Caco-2 (cell line): ENCODE results near the gene CDH13. TPM values are rescaled to one million over a fixed set of nuclear protein-coding genes. Genes with fewer than 3 reads are reported as not detected.
"Not testable (repeated sequence)": the region's sequence is repeated elsewhere in the genome, so short reads cannot be mapped to it uniquely, and the experiment has no call there.

Experiments
- BruUV-seq: library from RNA; stranded (reverse); fragments of 400-500 nt; replicated peaks from 2 replicates; lab custom pipeline; 2021; lab: Mats Ljungman, UMichigan
- CTCF ChIA-PET: fragments of 300-600 bp; sonication (Branson Sonifier 250); formaldehyde crosslinking; loops from one replicate; lab custom pipeline; 2022; ENCODE audit warnings: antibody characterized with exemption; lab: Charles Lee
- POLR2A ChIA-PET: fragments of 300-600 bp; sonication (Branson Sonifier 250); formaldehyde crosslinking; loops from one replicate; lab custom pipeline; 2022; ENCODE audit warnings: antibody characterized with exemption; lab: Charles Lee
- DNase-seq, 2 experiments: peaks; one replicate each; pipeline versions ENCODE4 v3.0.0 to v3.0.0-alpha.2; 2020 to 2022
- H3K27me3 ChIP-seq: replicated peaks from 2 replicates; pipeline ENCODE4 v1.6.0; 2011; ENCODE audit warnings: low read length; ENCODE audit not compliant: control insufficient read depth, insufficient read depth
- H3K36me3 ChIP-seq: 2 replicates; pipeline ENCODE4 v1.5.1; 2011; ENCODE audit warnings: low read length; ENCODE audit not compliant: control insufficient read depth, insufficient read depth
- H3K4me1 ChIP-seq: fragments of 250-450 bp; sonication (Bioruptor Pico); 2 replicates; pipeline ENCODE4 v1.5.1; 2020; ENCODE audit warnings: mild to moderate bottlenecking
- H3K4me3 ChIP-seq: 2 replicates; pipeline ENCODE4 v1.5.1; 2011; ENCODE audit warnings: low read depth, mild to moderate bottlenecking, control low read depth, low read length
- H3K9me3 ChIP-seq: fragments of 250-450 bp; sonication (Bioruptor Pico); 2 replicates; pipeline ENCODE4 v1.5.1; 2020; ENCODE audit warnings: mild to moderate bottlenecking, moderate library complexity
- H3K27ac Mint-ChIP-seq: one replicate; pipeline ENCODE4 v1.8.0; 2022; ENCODE audit warnings: mixed read lengths; ENCODE audit not compliant: unreplicated experiment
- H3K27me3 Mint-ChIP-seq: one replicate; pipeline ENCODE4 v1.8.0; 2022; ENCODE audit warnings: mixed read lengths; ENCODE audit not compliant: insufficient read depth, unreplicated experiment
- H3K36me3 Mint-ChIP-seq: one replicate; pipeline ENCODE4 v1.8.0; 2022; ENCODE audit warnings: mild to moderate bottlenecking, mixed read lengths; ENCODE audit not compliant: insufficient read depth, unreplicated experiment
- H3K4me1 Mint-ChIP-seq: one replicate; pipeline ENCODE4 v1.8.0; 2022; ENCODE audit warnings: low read depth, mixed read lengths; ENCODE audit not compliant: unreplicated experiment
- H3K4me3 Mint-ChIP-seq: one replicate; pipeline ENCODE4 v1.8.0; 2022; ENCODE audit warnings: mild to moderate bottlenecking, moderate library complexity, mixed read lengths; ENCODE audit not compliant: unreplicated experiment
- H3K9me3 Mint-ChIP-seq: one replicate; pipeline ENCODE4 v1.8.0; 2022; ENCODE audit warnings: mixed read lengths; ENCODE audit not compliant: unreplicated experiment
- intact Hi-C: fragments of 100-400 bp; cut with micrococcal nuclease; formaldehyde crosslinking; loops from one replicate; pipeline ENCODE4 v1.10.0; 2022; ENCODE audit not compliant: unreplicated experiment
- total RNA-seq: library from RNA; stranded (reverse); gene quantifications from 2 replicates; pipeline ENCODE4 v1.2.3, GENCODE V29; 2022
- TF ChIP-seq, protein P1 (sequence below), 2 experiments: fragments of 200-600 bp in 1 of 2; IDR thresholded peaks; 1 replicate in 1 of 2; 2 replicates in 1 of 2; pipeline versions ENCODE4 v1.5.1 to v1.8.0; 2011 to 2022; ENCODE audit warnings: antibody characterized with exemption in 1 of 2, control low read depth in 1 of 2, inconsistent platforms in 1 of 2, low read depth in 1 of 2, low read length in 1 of 2, mild to moderate bottlenecking in 1 of 2, moderate library complexity in 1 of 2; ENCODE audit not compliant: insufficient read depth in 1 of 2, severe bottlenecking in 1 of 2, unreplicated experiment in 1 of 2

CDH13 gene
- total RNA-seq, 1 experiment from 2014 or later = 2.2 TPM

DNA sequence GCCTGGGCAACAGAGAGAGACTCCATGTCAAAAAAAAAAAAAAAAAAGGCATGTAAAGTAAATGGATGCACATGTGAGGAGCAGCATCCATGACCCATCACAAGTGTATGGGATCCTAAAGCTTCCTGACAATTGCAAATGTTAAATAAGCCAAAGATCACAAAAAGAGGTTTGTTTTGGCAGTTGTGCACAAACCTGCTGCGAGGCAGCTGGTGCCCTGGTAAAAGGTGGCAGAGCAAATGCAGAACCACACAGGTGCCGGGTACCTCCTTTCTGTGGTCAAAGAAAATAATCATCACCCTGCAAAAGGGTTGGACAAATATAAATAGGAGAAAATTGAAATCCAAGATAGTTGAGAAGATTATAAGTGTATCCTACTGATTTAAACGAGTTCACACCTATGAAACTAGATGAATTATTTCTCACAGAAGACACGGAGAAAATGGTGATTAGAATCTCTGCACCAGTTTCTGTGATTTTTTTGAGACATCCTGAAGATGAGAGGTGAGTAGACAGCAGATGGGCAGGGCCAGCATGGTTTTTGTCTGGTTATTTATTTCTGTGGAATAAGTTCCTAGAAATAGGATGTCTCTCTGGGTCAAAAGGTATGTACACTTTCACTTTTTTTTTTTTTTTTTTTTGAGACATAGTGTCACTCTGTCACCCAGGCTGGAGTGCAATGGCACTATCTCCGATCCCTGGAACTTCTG, 291.3 kb downstream of the CDH13 start:
- no peaks in the 10 kb centered on the region for H3K27me3 ChIP-seq
- ChIA-PET POLR2A (no interaction called here), CTCF (no interaction called here)
- H3K4me1 ChIP-seq = no peaks in the 10 kb centered on the region
- H3K9me3 Mint-ChIP-seq = no peaks in the 10 kb centered on the region
- H3K4me3 ChIP-seq = no peak overlapping the region
- H3K36me3 ChIP-seq = no peaks in the 10 kb centered on the region
- intact Hi-C loops = no loop called here
- H3K27ac Mint-ChIP-seq = no peak overlapping the region
- H3K4me1 Mint-ChIP-seq = no peaks in the 10 kb centered on the region
- no TSS peak for BruUV-seq
- no peak overlapping the region for H3K4me3 Mint-ChIP-seq
- peaks cover 12% of the 10 kb centered on the region for H3K27me3 Mint-ChIP-seq
- H3K36me3 Mint-ChIP-seq = no peaks in the 10 kb centered on the region
- DNase-seq = no peak
- TF ChIP-seq, protein P1, sequence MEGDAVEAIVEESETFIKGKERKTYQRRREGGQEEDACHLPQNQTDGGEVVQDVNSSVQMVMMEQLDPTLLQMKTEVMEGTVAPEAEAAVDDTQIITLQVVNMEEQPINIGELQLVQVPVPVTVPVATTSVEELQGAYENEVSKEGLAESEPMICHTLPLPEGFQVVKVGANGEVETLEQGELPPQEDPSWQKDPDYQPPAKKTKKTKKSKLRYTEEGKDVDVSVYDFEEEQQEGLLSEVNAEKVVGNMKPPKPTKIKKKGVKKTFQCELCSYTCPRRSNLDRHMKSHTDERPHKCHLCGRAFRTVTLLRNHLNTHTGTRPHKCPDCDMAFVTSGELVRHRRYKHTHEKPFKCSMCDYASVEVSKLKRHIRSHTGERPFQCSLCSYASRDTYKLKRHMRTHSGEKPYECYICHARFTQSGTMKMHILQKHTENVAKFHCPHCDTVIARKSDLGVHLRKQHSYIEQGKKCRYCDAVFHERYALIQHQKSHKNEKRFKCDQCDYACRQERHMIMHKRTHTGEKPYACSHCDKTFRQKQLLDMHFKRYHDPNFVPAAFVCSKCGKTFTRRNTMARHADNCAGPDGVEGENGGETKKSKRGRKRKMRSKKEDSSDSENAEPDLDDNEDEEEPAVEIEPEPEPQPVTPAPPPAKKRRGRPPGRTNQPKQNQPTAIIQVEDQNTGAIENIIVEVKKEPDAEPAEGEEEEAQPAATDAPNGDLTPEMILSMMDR (IDR thresholded peaks at IDR 0.05; ENCODE audit: insufficient read depth in 1 of 2, low read depth in 1 of 2, low read length in 1 of 2, severe bottlenecking in 1 of 2, unreplicated experiment in 1 of 2) = no peak
- H3K9me3 ChIP-seq = no peaks in the 10 kb centered on the region

DNA sequence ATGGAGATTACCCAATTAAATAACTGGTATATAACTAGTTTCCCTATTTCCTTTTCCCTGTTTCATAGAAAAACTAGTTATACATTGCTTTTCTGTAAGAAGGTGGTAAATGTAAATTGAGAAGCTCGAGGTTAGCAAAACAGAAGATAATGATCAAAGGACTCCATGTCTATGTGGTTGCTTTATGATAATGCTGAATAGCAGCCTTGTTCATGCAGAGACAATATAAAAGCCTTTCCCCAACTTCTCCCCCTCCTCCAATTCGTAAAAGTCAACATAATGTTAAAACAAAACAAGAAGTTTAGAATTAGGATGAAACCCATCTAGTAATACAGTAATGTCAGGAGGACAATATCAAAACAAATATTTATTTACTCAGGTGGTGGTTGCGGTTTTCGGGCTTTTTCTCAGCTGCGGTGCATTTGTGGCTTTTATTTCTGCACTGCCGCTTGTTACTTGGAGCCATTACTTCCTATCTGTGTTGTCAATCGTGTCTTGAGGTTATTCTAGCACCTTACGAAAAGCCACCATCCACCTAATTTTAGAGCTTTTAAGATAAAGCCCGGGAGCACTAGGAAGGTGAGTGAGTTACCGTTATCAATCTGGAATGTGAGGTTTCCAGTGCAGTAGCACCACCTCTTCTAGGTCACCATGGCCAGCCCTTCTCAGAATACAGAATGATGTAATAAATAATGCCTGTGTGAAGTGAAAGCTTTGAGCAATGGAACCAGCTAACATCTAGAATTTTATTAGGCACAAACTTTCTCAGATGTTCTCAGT, 297.5 kb downstream of the CDH13 start:
- Mint-ChIP-seq H3K9me3 (peaks cover 7% of the 10 kb centered on the region), H3K27ac (no peak overlapping the region), H3K36me3 (no peaks in the 10 kb centered on the region), H3K4me3 (no peak overlapping the region), H3K27me3 (peaks cover 8% of the 10 kb centered on the region), H3K4me1 (no peaks in the 10 kb centered on the region)
- no peak for DNase-seq
- intact Hi-C loops = no loop called here
- CTCF ChIA-PET = no interaction called here
- Histone ChIP-seq H3K4me1 (no peaks in the 10 kb centered on the region), H3K4me3 (no peak overlapping the region), H3K36me3 (no peaks in the 10 kb centered on the region), H3K27me3 (no peaks in the 10 kb centered on the region), H3K9me3 (no peaks in the 10 kb centered on the region)
- TF ChIP-seq, protein P1 (IDR thresholded peaks at IDR 0.05; ENCODE audit: insufficient read depth in 1 of 2, low read depth in 1 of 2, low read length in 1 of 2, severe bottlenecking in 1 of 2, unreplicated experiment in 1 of 2) = no peak
- POLR2A ChIA-PET = no interaction called here
- no TSS peak for BruUV-seq

DNA sequence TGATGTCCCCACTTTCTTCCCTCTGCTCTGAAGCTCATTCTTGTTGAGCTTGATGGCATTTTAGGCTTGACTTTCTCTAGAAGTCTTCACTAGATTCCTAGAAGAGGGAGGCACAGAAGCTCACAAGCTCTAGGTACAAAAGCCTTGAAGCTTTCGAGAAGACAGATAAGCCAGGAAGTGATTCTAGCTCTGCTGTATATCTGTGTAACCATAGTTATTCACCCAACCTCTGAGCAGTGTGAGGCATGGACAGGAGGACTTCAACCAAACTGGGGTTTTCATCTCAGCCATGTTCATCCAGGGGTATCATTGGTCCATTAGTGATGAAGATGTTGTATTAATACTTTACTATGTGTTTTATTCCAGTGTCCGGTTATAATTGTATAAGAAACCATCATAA, 299.7 kb downstream of the CDH13 start:
- no TSS peak for BruUV-seq
- POLR2A ChIA-PET = no interaction called here
- intact Hi-C loops = no loop called here
- Mint-ChIP-seq H3K27ac (no peak overlapping the region), H3K27me3 (peaks cover 8% of the 10 kb centered on the region), H3K4me3 (no peak overlapping the region), H3K4me1 (no peaks in the 10 kb centered on the region), H3K9me3 (peaks cover 7% of the 10 kb centered on the region), H3K36me3 (no peaks in the 10 kb centered on the region)
- no peak for DNase-seq
- TF ChIP-seq, protein P1 (IDR thresholded peaks at IDR 0.05; ENCODE audit: insufficient read depth in 1 of 2, low read depth in 1 of 2, low read length in 1 of 2, severe bottlenecking in 1 of 2, unreplicated experiment in 1 of 2) = no peak
- no peak overlapping the region for H3K4me3 ChIP-seq
- CTCF ChIA-PET = no interaction called here
- H3K27me3 ChIP-seq = no peaks in the 10 kb centered on the region
- H3K4me1 ChIP-seq = no peaks in the 10 kb centered on the region
- no peaks in the 10 kb centered on the region for H3K36me3 ChIP-seq
- H3K9me3 ChIP-seq = no peaks in the 10 kb centered on the region

DNA sequence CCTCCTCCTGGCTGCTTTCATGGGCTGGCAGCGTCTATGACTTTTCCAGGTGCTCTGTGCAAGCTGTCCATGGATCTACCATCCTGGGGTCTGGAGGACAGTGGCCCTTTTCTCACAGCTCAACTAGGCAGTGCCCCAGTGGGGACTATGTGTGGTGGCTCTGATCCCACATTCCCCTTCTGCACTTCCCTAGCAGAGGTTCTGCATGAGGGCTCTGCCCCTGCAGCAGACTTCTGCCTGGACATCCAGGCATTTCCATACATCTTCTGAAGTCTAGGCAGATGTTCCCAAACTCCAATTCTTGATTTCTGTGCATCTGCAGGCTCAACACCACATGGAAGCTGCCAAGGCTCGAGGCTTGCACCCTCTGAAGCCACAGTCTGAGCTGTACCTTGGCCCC, 307.2 kb downstream of the CDH13 start:
- H3K36me3 ChIP-seq, POLR2A ChIA-PET, H3K4me1 Mint-ChIP-seq, H3K36me3 Mint-ChIP-seq, H3K27ac Mint-ChIP-seq, BruUV-seq, H3K4me1 ChIP-seq, H3K4me3 ChIP-seq, intact Hi-C loops, H3K27me3 Mint-ChIP-seq, DNase-seq, CTCF ChIA-PET, H3K27me3 ChIP-seq, H3K4me3 Mint-ChIP-seq: not testable (repeated sequence)
- peaks cover 15% of the 10 kb centered on the region; the same call in 1 of the 2 replicates for H3K9me3 ChIP-seq
- peaks cover 31% of the 10 kb centered on the region for H3K9me3 Mint-ChIP-seq
